ENCODE measurements around the gene CMTM8. TPM values are rescaled to one million over a fixed set of nuclear protein-coding genes. Genes with fewer than 3 reads are reported as not detected.

The CMTM8 gene, protein sequence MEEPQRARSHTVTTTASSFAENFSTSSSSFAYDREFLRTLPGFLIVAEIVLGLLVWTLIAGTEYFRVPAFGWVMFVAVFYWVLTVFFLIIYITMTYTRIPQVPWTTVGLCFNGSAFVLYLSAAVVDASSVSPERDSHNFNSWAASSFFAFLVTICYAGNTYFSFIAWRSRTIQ
- total RNA-seq: 1.5 and 1.6 TPM in 2 replicates

GRCh38 chr3:32238453-32239306 is at the start of gene CMTM8:
TSS of gene CMTM8 (plus strand) at chr3:32238680. CDS start at chr3:32238973, 293 bp downstream.

DNA sequence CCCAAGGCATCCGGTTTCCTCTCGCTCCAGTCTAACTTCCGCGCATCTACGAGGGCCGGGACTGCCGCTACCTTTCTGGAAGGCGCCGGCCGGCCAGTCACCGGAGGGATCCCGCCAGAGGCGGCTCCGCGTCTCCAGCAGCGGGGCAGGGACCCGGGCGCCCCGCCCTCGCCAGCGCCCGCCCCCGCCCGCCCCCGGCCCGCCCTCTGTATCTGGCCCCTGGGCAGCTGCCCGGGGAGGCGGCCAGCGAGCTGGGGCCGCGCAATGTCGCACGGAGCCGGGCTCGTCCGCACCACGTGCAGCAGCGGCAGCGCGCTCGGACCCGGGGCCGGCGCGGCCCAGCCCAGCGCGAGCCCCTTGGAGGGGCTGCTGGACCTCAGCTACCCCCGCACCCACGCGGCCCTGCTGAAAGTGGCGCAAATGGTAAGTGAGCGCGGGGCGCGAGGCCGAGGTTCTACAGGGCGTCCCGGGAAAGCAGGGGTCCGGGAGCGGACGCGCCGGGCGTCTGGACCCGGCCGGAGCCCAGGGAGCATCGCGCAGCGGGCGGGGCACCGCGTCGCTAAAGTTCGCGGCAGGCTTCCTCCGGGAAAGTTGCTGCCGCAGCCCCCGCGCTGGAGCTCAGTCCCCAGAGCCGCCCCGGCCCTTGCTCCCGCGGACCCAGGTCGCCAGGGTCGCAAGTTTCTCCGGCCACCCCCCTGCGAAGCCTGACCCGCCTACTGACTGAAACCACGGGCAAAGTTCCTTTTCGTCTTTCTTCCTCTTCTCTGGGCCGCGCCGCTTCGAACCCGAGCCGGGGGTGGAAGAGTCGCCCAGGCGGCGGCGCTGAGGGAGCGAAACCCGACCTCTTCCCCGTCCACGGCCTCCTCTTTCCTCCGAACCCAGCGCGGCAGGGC is 153.4 kb downstream of the CMTM8 start, which contains the start of gene CMTM7:
CMTM7 (plus strand) TSS at position 211 of the 893 bp plus-strand sequence; CDS start at position 265, 54 bp downstream.

Other genes starting within 250 kb of the CMTM8 start
- gene GPD1L, start 132.1 kb upstream of the CMTM8 start, total RNA-seq: 15.3 and 31.8 TPM in 2 replicates
- gene CMTM7, start 153.2 kb downstream of the CMTM8 start, total RNA-seq: 13.7 and 16.2 TPM in 2 replicates